AG08395 (cell line): ENCODE measurements around the gene WIPF1.

Source experiments
- DNase-seq: peaks from one replicate; pipeline ENCODE4 v3.0.0; 2012; ENCODE audit warnings: mixed read lengths, low spot score

The WIPF1 gene

GRCh38 chr2:174597345-174598047 is at the start of gene WIPF1:
TSS of gene WIPF1 (minus strand) at chr2:174597804. CDS start at chr2:174585573, 12,231 bp downstream.
- DNase-seq: peak; percentile 53

- DNase-seq: no peak
Observed at GRCh38 chr2:174645296-174645695, 47.7 kb upstream of the WIPF1 start.

- DNase-seq: no peak
Observed at GRCh38 chr2:174644406-174644805, 46.8 kb upstream of the WIPF1 start.

- no peak for DNase-seq
Observed at GRCh38 chr2:174643356-174643755, 45.8 kb upstream of the WIPF1 start.

GRCh38 chr2:174641168-174641567 is 43.6 kb upstream of the WIPF1 start:
- no peak for DNase-seq

- DNase-seq: no peak
Observed at GRCh38 chr2:174636987-174637386, 39.4 kb upstream of the WIPF1 start.

- peak; percentile 53 for DNase-seq
Observed at GRCh38 chr2:174635776-174636404, 38.3 kb upstream of the WIPF1 start.

GRCh38 chr2:174635015-174635593 is 37.5 kb upstream of the WIPF1 start:
- no peak for DNase-seq

- DNase-seq: no peak
Observed at GRCh38 chr2:174634130-174635014, 36.8 kb upstream of the WIPF1 start.

GRCh38 chr2:174633623-174633930 is 36.0 kb upstream of the WIPF1 start:
- DNase-seq: no peak

GRCh38 chr2:174632841-174633622 is 35.4 kb upstream of the WIPF1 start:
- DNase-seq: no peak

- DNase-seq: peak; percentile 76
Observed at GRCh38 chr2:174631009-174631981, 33.7 kb upstream of the WIPF1 start.

- DNase-seq: no peak
Observed at GRCh38 chr2:174630107-174630506, 32.5 kb upstream of the WIPF1 start.

GRCh38 chr2:174629506-174629905 is 31.9 kb upstream of the WIPF1 start:
- DNase-seq: no peak

GRCh38 chr2:174628528-174629169 is 31.0 kb upstream of the WIPF1 start:
- DNase-seq: no peak

- DNase-seq: no peak
Observed at GRCh38 chr2:174627216-174627615, 29.6 kb upstream of the WIPF1 start.

- no peak for DNase-seq
Observed at GRCh38 chr2:174624895-174625430, 27.4 kb upstream of the WIPF1 start.

- no peak for DNase-seq
Observed at GRCh38 chr2:174623690-174624089, 26.1 kb upstream of the WIPF1 start.

GRCh38 chr2:174623106-174623637 is 25.6 kb upstream of the WIPF1 start:
- no peak for DNase-seq
